ENCODE measurements around the gene ATP8B4.

Gene ATP8B4

DNA sequence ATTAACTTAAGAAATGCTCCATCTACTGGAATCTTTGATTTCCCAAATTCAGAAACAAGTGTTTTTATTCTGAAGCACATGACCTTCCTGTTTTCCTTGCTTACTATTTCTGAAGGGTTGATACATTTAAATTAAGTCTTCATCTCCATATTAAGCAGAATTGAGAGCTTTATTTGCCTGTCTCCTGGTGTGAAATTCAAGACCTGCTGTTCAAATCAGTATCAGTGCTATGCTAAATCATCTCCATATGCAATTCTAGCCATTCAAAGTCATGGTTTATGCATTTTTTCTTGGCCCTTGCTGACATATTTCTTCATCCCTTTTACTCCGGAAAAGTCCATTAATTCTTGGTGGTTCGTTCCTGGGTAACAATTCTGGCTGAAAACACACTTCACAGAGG is 195.4 kb downstream of the ATP8B4 start:
- Histone ChIP-seq H3K4me2 (ENCODE audit: low read depth, low read length, poor library complexity, severe bottlenecking) (no peak overlapping the region), H3F3A (ENCODE audit: insufficient read depth) (no peaks in the 10 kb centered on the region), H3K9ac (ENCODE audit: low read length) (no peak overlapping the region), H3K4me3 (ENCODE audit: insufficient read depth, low read length, poor library complexity, severe bottlenecking) (no peak overlapping the region), H3K9me3 (ENCODE audit: insufficient read depth, low read length) (no peaks in the 10 kb centered on the region), H3K36me3 (ENCODE audit: low read length) (no peaks in the 10 kb centered on the region), H2AFZ (ENCODE audit: low read depth, low read length, severe bottlenecking) (no peak overlapping the region), H3K27ac (ENCODE audit: low read depth, low read length) (no peak overlapping the region), H3K79me2 (ENCODE audit: insufficient read depth, low read length) (no peaks in the 10 kb centered on the region), H3K27me3 (ENCODE audit: low read length) (no peaks in the 10 kb centered on the region), H4K20me1 (ENCODE audit: low read depth, low read length) (no peaks in the 10 kb centered on the region), H3K9me2 (replicated peaks; ENCODE audit: insufficient read depth, low read length) (no peaks in the 10 kb centered on the region)
- TF ChIP-seq, protein P1, sequence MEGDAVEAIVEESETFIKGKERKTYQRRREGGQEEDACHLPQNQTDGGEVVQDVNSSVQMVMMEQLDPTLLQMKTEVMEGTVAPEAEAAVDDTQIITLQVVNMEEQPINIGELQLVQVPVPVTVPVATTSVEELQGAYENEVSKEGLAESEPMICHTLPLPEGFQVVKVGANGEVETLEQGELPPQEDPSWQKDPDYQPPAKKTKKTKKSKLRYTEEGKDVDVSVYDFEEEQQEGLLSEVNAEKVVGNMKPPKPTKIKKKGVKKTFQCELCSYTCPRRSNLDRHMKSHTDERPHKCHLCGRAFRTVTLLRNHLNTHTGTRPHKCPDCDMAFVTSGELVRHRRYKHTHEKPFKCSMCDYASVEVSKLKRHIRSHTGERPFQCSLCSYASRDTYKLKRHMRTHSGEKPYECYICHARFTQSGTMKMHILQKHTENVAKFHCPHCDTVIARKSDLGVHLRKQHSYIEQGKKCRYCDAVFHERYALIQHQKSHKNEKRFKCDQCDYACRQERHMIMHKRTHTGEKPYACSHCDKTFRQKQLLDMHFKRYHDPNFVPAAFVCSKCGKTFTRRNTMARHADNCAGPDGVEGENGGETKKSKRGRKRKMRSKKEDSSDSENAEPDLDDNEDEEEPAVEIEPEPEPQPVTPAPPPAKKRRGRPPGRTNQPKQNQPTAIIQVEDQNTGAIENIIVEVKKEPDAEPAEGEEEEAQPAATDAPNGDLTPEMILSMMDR (IDR thresholded peaks at IDR 0.05; ENCODE audit: insufficient read depth, low read length, poor library complexity, severe bottlenecking): no peak
- TF ChIP-seq EZH2phosphoT487 (conservative IDR thresholded peaks at IDR 0.05; ENCODE audit: low read length): no peak

DNA sequence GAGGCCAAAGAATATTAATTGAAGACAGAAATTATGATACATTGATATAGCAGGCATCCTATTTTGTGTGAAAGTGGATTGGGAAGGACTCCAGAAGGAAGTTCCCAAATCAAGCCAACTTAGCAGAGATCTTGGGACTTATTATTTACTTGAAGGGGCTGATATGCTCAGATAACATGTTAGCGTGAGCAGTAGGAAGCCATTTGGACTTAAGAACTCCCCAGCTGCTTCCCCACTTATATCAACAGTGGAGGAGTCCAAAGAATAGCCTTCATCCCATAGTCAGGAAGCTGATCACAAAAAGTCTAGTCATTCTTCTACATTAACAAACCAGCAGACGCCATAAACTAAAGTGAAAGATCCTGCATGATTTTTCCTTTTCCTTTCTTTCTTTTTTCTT is 200.0 kb downstream of the ATP8B4 start:
- Histone ChIP-seq H3K79me2 (ENCODE audit: insufficient read depth, low read length) (no peaks in the 10 kb centered on the region), H3K36me3 (ENCODE audit: low read length) (no peaks in the 10 kb centered on the region), H3K4me3 (ENCODE audit: insufficient read depth, low read length, poor library complexity, severe bottlenecking) (no peak overlapping the region), H3K9me2 (replicated peaks; ENCODE audit: insufficient read depth, low read length) (no peaks in the 10 kb centered on the region), H3K9ac (ENCODE audit: low read length) (no peak overlapping the region), H2AFZ (ENCODE audit: low read depth, low read length, severe bottlenecking) (no peak overlapping the region), H4K20me1 (ENCODE audit: low read depth, low read length) (no peaks in the 10 kb centered on the region), H3K9me3 (ENCODE audit: insufficient read depth, low read length) (no peaks in the 10 kb centered on the region), H3K27me3 (ENCODE audit: low read length) (no peaks in the 10 kb centered on the region), H3F3A (ENCODE audit: insufficient read depth) (no peaks in the 10 kb centered on the region), H3K27ac (ENCODE audit: low read depth, low read length) (no peak overlapping the region), H3K4me2 (ENCODE audit: low read depth, low read length, poor library complexity, severe bottlenecking) (no peak overlapping the region)
- TF ChIP-seq, protein P1 (IDR thresholded peaks at IDR 0.05; ENCODE audit: insufficient read depth, low read length, poor library complexity, severe bottlenecking): no peak
- TF ChIP-seq EZH2phosphoT487 (conservative IDR thresholded peaks at IDR 0.05; ENCODE audit: low read length): no peak

DNA sequence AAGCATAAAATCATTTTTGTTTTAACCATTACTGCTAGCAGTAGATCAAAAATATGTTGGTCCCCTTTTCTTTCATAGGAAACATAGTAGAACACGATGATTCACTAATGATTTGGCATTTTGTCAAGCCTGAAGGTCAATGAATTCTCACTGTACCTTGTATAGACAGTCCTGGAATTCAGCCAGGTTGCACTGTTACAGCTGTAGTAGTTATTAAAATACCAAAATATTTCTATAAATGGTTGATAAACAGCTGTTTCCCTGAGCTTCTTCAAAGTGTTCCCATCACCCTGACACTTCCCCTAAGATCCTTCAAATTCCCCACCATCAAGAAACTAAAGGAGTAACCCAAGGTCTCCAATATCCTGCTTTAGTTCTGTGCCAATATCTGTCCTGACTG is 200.9 kb downstream of the ATP8B4 start:
- no peaks in the 10 kb centered on the region for H3K79me2 ChIP-seq (ENCODE audit: insufficient read depth, low read length)
- H3K27ac ChIP-seq (ENCODE audit: low read depth, low read length): no peak overlapping the region
- no peak for TF ChIP-seq EZH2phosphoT487 (conservative IDR thresholded peaks at IDR 0.05; ENCODE audit: low read length)
- TF ChIP-seq, protein P1 (IDR thresholded peaks at IDR 0.05; ENCODE audit: insufficient read depth, low read length, poor library complexity, severe bottlenecking): no peak
- no peak overlapping the region for H3K4me2 ChIP-seq (ENCODE audit: low read depth, low read length, poor library complexity, severe bottlenecking)
- H3K27me3 ChIP-seq (ENCODE audit: low read length): no peaks in the 10 kb centered on the region
- no peaks in the 10 kb centered on the region for H4K20me1 ChIP-seq (ENCODE audit: low read depth, low read length)
- no peak overlapping the region for H2AFZ ChIP-seq (ENCODE audit: low read depth, low read length, severe bottlenecking)
- no peak overlapping the region for H3K9ac ChIP-seq (ENCODE audit: low read length)
- no peak overlapping the region for H3K4me3 ChIP-seq (ENCODE audit: insufficient read depth, low read length, poor library complexity, severe bottlenecking)
- H3K36me3 ChIP-seq (ENCODE audit: low read length): no peaks in the 10 kb centered on the region
- H3K9me3 ChIP-seq (ENCODE audit: insufficient read depth, low read length): no peaks in the 10 kb centered on the region
- no peaks in the 10 kb centered on the region for H3F3A ChIP-seq (ENCODE audit: insufficient read depth)
- H3K9me2 ChIP-seq (replicated peaks; ENCODE audit: insufficient read depth, low read length): no peaks in the 10 kb centered on the region

Measured in SU-DHL-6 (cell line).